Measurements from ENCODE around the gene PROSER2. TPM values are rescaled to one million over a fixed set of nuclear protein-coding genes. Genes with fewer than 3 reads are reported as not detected.
"Not testable (repeated sequence)": the region's sequence is repeated elsewhere in the genome, so short reads cannot be mapped to it uniquely, and the experiment has no call there.

Gene PROSER2
- total and polyA plus RNA-seq, 2 donors (not counting 1 experiment from before 2014, with no cell fraction given): 0.07 TPM; not detected in 1

DNA sequence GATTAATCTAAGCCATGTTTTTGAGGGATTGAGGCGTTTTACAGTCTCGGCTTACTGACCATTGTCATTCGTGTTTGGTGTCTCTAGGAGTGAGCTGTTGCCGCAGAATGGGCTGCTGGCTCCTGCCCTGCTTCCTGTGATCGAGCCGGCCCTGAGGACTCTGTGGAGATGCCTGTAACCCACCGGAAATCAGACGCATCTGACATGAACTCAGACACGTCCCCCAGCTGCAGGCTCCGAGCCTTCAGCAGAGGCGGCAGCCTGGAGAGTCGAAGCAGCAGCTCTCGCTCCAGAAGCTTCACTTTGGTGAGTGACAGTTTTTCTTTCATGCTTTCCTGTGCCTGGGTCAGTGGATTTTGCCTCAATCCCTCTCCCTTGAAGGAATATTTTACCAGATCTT, 28.8 kb downstream of the PROSER2 start:
- Histone ChIP-seq H4K20me1 (ENCODE audit: control insufficient read depth, insufficient read depth, low read length, poor library complexity, severe bottlenecking) (no peaks in the 10 kb centered on the region), H3K27ac (ENCODE audit: low read length in 2 of 2) (no peak overlapping the region), H2AFZ (ENCODE audit: insufficient read depth, low read depth, low read length, poor library complexity, severe bottlenecking) (no peak overlapping the region), H3K79me2 (ENCODE audit: control insufficient read depth, insufficient read depth, low read length) (no peaks in the 10 kb centered on the region), H3K9me3 (ENCODE audit: control extremely low read depth in 1 of 3, control insufficient read depth in 2 of 3, insufficient read depth in 1 of 3, low read length in 2 of 3) (no peaks in the 10 kb centered on the region), H3K4me1 (ENCODE audit: control insufficient read depth in 2 of 2, insufficient read depth in 2 of 2, low read length in 2 of 2) (no peaks in the 10 kb centered on the region), H3K9ac (ENCODE audit: low read length) (no peak overlapping the region), H3K27me3 (replicated peaks in 1 of 4; ENCODE audit: control extremely low read depth in 1 of 4, control insufficient read depth in 3 of 4, insufficient read depth in 4 of 4, low read length in 3 of 4) (no peaks in the 10 kb centered on the region), H3K4me2 (replicated peaks; ENCODE audit: low read depth, low read length, poor library complexity, severe bottlenecking) (no peak overlapping the region), H3K4me3 (ENCODE audit: control extremely low read depth in 1 of 5, extremely low read depth in 1 of 5, insufficient read depth in 1 of 5, low read depth in 2 of 5, low read length in 4 of 5) (no peak overlapping the region), H3K36me3 (replicated peaks in 1 of 2; ENCODE audit: control extremely low read depth in 1 of 2, control insufficient read depth in 1 of 2, extremely low read depth in 1 of 2, insufficient read depth in 2 of 2, low read length in 1 of 2) (no peaks in the 10 kb centered on the region)
- POLR2A ChIA-PET: no interaction called here
- WGBS (ENCODE audit: insufficient coverage): 95% methylated on average over 11 of the region's 13 CpGs
- H3K27ac Mint-ChIP-seq: no peak overlapping the region
- CTCF ChIA-PET: no interaction called here
- intact Hi-C loops (cut with micrococcal nuclease): no loop called here
- no peaks in the 10 kb centered on the region for H3K9me3 Mint-ChIP-seq (ENCODE audit: insufficient read depth)
- no peak overlapping the region for H3K4me3 Mint-ChIP-seq
- no peaks in the 10 kb centered on the region for H3K4me1 Mint-ChIP-seq
- DNase-seq (no peak), ATAC-seq (ENCODE audit: low read depth) (no peak)
- no peaks in the 10 kb centered on the region for H3K27me3 Mint-ChIP-seq
- TF ChIP-seq, protein P1, sequence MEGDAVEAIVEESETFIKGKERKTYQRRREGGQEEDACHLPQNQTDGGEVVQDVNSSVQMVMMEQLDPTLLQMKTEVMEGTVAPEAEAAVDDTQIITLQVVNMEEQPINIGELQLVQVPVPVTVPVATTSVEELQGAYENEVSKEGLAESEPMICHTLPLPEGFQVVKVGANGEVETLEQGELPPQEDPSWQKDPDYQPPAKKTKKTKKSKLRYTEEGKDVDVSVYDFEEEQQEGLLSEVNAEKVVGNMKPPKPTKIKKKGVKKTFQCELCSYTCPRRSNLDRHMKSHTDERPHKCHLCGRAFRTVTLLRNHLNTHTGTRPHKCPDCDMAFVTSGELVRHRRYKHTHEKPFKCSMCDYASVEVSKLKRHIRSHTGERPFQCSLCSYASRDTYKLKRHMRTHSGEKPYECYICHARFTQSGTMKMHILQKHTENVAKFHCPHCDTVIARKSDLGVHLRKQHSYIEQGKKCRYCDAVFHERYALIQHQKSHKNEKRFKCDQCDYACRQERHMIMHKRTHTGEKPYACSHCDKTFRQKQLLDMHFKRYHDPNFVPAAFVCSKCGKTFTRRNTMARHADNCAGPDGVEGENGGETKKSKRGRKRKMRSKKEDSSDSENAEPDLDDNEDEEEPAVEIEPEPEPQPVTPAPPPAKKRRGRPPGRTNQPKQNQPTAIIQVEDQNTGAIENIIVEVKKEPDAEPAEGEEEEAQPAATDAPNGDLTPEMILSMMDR (IDR thresholded peaks at IDR 0.05): no peak
- TF ChIP-seq EZH2 (IDR thresholded peaks at IDR 0.05; ENCODE audit: borderline replicate concordance, insufficient read depth, low read depth, low read length, poor library complexity, severe bottlenecking): no peak

DNA sequence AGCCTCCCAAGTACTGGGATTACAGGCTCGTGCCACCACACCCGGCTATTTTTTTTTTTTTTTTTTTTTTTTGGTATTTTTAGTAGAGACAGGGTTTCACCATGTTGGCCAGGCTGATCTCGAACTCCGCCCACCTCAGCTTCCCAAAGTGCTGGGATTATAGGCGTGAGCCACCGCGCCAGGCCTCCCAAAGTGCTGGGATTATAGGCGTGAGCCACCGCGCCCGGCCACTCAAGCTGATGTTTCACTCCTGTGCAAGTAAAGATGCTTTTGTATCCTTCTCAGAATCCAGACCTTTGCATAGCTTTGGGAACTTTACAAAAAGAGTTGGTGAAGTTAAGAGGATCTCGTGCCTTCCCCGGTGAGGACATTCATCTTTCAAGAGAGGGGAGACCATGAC, 29.5 kb downstream of the PROSER2 start:
- H3K4me2 ChIP-seq (replicated peaks; ENCODE audit: low read depth, low read length, poor library complexity, severe bottlenecking); H3K27ac Mint-ChIP-seq; H3K4me3 Mint-ChIP-seq; H3K36me3 ChIP-seq (replicated peaks in 1 of 2; ENCODE audit: control extremely low read depth in 1 of 2, control insufficient read depth in 1 of 2, extremely low read depth in 1 of 2, insufficient read depth in 2 of 2, low read length in 1 of 2); H3K4me1 ChIP-seq (ENCODE audit: control insufficient read depth in 2 of 2, insufficient read depth in 2 of 2, low read length in 2 of 2); H4K20me1 ChIP-seq (ENCODE audit: control insufficient read depth, insufficient read depth, low read length, poor library complexity, severe bottlenecking); ATAC-seq (ENCODE audit: low read depth); H3K79me2 ChIP-seq (ENCODE audit: control insufficient read depth, insufficient read depth, low read length); intact Hi-C loops (cut with micrococcal nuclease); H3K27me3 Mint-ChIP-seq; H3K9ac ChIP-seq (ENCODE audit: low read length); H3K27me3 ChIP-seq (replicated peaks in 1 of 4; ENCODE audit: control extremely low read depth in 1 of 4, control insufficient read depth in 3 of 4, insufficient read depth in 4 of 4, low read length in 3 of 4); H3K9me3 Mint-ChIP-seq (ENCODE audit: insufficient read depth); H3K4me1 Mint-ChIP-seq; H3K27ac ChIP-seq (ENCODE audit: low read length in 2 of 2); H2AFZ ChIP-seq (ENCODE audit: insufficient read depth, low read depth, low read length, poor library complexity, severe bottlenecking); POLR2A ChIA-PET; DNase-seq; H3K4me3 ChIP-seq (ENCODE audit: control extremely low read depth in 1 of 5, extremely low read depth in 1 of 5, insufficient read depth in 1 of 5, low read depth in 2 of 5, low read length in 4 of 5); H3K9me3 ChIP-seq (ENCODE audit: control extremely low read depth in 1 of 3, control insufficient read depth in 2 of 3, insufficient read depth in 1 of 3, low read length in 2 of 3); CTCF ChIA-PET: not testable (repeated sequence)
- 98% methylated on average over 8 of the region's 13 CpGs for WGBS (ENCODE audit: insufficient coverage)
